WI38 (cell line): ENCODE measurements around the gene TENM4.

Experiments
- H3K4me3 ChIP-seq: 2 replicates; pipeline ENCODE4 v1.5.1; 2011; ENCODE audit warnings: low read depth, mild to moderate bottlenecking, control low read depth, low read length
- TF ChIP-seq, protein P1 (sequence below): IDR thresholded peaks from 2 replicates; pipeline ENCODE4 v1.5.1; 2012; ENCODE audit warnings: low read depth, mild to moderate bottlenecking, control low read depth, low read length

TENM4 gene

DNA sequence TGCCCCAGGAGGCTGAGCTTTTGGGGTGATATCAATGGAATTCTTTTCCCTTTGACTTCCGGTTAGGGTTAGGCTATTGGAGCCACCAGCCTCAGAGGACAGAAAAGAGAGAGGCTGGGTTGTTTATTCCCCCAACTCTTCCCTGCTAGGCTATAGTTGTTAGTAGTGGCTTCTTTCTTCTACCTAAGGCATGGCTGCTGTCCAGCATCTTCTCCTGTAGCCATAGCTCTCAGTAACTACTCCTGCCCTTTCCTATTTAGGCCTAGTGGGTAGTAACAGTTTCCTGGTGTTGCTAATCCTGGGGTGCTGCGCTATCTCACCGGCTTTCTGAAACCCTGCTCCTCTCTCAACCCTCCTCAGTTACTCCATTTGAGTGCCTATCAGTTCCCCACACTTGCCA is 184.9 kb downstream of the TENM4 start:
- H3K4me3 ChIP-seq, result no peak overlapping the region
- TF ChIP-seq, protein P1, sequence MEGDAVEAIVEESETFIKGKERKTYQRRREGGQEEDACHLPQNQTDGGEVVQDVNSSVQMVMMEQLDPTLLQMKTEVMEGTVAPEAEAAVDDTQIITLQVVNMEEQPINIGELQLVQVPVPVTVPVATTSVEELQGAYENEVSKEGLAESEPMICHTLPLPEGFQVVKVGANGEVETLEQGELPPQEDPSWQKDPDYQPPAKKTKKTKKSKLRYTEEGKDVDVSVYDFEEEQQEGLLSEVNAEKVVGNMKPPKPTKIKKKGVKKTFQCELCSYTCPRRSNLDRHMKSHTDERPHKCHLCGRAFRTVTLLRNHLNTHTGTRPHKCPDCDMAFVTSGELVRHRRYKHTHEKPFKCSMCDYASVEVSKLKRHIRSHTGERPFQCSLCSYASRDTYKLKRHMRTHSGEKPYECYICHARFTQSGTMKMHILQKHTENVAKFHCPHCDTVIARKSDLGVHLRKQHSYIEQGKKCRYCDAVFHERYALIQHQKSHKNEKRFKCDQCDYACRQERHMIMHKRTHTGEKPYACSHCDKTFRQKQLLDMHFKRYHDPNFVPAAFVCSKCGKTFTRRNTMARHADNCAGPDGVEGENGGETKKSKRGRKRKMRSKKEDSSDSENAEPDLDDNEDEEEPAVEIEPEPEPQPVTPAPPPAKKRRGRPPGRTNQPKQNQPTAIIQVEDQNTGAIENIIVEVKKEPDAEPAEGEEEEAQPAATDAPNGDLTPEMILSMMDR, result no peak

DNA sequence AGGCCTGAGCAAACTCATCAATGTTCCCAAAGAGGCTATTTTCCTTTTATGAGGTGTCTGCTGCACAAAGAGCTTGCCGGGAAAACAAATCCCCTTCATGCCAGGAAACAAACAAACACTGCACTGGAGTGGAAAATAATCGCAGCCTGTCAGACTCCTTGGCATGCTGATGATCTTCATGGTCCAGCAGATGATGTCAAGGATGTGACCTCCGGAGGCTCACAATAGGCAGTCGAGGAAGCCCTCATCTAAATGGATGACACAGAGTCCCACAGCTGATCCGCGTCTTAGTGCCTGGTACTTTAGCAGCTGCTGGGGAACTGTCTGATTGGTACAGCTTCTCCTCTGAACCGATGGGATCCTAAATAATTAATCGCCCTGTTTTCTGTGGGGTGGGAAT is 187.6 kb downstream of the TENM4 start:
- no peak overlapping the region for H3K4me3 ChIP-seq
- TF ChIP-seq, protein P1, result no peak

DNA sequence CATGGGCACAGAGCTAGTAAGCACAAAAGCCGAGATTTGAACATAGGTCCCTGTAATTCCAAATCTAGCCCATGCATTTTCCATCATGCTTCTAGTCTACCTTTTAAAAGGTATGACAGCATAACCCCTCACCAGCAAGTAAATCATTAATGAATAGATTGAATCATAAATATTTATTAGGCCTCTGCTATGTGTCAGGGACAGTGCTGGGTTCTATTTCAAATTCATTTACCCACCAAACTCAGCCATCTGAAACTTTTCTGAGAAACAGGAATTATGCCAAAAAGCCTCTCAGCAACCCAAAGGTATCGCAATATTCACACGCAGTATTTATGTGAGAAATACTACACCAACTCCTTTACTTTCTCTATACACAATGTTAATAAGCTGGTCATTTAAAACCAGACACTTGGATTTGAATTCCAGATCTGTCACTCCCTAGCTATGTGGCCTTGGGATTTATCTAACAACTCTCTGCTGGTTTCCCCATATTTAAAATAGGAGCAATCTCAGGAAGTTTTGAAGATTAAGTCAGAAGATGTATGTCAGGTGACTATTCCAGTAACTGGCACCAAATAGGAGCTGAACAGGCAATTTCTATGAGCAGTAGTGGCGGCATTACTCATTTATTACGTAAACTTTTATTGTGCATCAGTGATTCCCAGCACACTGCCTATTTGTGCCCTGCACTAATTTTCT is 191.4 kb downstream of the TENM4 start:
- H3K4me3 ChIP-seq, result no peak overlapping the region
- TF ChIP-seq, protein P1, result no peak

DNA sequence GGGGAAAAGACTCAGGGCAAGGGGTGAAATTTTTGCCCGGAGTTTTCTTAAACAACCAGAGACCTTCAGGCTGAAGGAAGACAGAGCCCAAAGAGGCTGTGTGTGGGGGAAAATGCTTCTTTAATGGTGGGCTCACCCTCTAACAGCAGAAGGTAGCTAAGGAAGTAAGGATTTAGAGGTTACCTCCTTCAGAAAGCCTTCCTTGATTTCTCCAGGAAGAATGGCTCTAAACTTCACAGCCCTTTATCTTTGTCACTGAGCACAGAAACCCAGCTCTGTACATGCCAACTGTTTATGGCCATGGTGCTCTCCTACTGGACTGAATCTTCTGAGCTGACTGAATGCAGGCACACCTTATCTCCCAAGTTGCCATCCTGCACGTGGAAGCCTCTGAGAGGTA is 196.0 kb downstream of the TENM4 start:
- no peak overlapping the region for H3K4me3 ChIP-seq
- TF ChIP-seq, protein P1, result no peak

DNA sequence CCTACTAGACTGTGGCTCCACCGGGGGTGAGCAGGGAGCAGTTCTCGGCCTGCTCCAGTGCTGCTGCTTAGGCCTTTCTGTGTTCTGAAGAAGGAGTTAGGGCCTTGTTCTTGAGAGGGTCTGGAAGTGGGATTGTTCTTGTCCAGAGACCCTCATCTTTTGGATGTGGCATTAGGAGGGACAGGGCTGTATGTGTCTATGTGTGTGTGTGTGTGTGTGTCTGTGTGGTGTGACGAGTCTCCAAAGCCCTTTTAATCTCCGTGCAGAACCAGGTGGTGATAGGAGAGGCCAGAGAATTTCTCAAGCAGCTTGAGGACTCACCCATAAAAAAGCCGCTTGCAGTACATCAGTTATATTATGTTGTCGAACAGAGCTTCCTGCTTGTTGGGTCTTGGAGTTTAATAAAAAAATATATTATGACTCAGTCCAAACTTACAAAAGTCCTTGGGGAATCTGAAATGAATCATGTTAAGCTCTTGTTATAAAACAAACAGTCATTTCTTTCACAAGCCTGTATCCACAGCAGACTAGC is 196.5 kb downstream of the TENM4 start:
- H3K4me3 ChIP-seq, result no peak overlapping the region
- TF ChIP-seq, protein P1, result no peak

DNA sequence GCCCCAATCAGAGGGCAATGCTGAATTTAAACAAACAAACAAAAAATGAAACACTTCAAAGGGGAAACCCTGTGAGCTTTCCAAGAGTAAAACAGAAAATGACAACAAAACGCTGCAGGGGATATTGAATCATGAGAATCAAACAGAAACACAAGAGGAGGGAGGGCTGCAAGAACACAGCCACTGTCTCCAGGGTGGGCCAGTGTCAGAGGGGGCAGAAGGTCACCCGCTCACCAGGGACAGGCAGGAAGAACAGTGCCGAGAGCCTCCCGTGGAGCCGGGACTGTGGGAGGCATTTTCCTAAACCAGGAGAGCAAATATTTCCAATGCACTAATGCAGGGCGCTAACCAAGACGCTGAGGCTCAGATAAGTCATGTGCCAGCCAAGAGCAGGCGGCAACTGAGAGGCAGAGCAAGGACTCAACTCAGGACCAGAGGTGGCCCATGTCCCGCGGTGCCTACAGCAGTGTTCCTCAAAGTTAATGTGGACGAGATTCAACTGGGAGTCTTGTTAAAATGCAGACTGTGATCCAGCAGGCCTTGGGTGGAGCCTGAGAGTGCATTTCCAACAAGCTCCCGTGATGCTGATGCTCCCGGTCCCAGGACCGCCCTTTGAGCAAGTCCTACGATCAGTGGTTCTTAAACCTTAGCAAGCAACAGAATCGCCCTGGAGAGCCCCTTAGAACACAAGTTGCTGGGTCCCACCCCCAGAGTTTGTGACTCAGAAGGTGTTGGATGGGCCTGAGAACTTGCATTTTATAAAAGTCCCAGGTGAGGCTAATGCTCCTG is 197.2 kb downstream of the TENM4 start:
- TF ChIP-seq, protein P1, result no peak
- H3K4me3 ChIP-seq, result no peak overlapping the region

DNA sequence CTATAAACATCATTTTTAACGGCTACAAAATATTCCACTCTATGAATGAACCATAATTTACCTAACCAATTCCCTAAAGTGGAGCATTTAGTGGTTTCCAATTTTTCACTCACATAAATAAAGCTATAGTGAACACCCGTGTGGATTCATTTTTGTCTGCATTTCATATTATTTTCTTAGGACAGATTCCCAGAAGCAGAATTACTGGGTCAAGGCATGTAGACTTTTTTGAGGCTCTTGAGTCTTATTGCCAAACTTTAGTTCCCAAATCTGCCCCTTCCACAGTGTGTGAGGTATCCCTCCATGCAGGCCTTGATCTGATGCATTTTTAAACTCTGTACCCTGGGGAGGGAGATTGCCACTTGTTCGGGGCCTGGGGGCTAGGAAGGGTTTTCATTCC is 198.2 kb downstream of the TENM4 start:
- no peak overlapping the region for H3K4me3 ChIP-seq
- TF ChIP-seq, protein P1, result no peak
